HepG2 (cell line): ENCODE data around the gene C14orf93. TPM values are rescaled to one million over a fixed set of nuclear protein-coding genes. Genes with fewer than 3 reads are reported as not detected.

ENCODE experiments used
- AHR ChIP-seq: IDR thresholded peaks from 2 replicates; pipeline ENCODE4 v1.6.1; 2018; ENCODE audit warnings: missing genetic modification reagents, missing compliant biosample characterization
- DMAP1 ChIP-seq: IDR thresholded peaks from 2 replicates; pipeline ENCODE4 v1.6.1; 2016
- EZH2 ChIP-seq: conservative IDR thresholded peaks from 2 replicates; pipeline ENCODE4 v1.6.1; 2012; ENCODE audit warnings: mild to moderate bottlenecking, low read depth, low read length, moderate library complexity
- FOSL2 ChIP-seq: sonication (generic); formaldehyde crosslinking; IDR thresholded peaks from 2 replicates; pipeline ENCODE4 v1.4.0; 2020; ENCODE audit warnings: missing genetic modification reagents
- HNF4G ChIP-seq, 2 experiments: sonication (generic) in 1 of 2; formaldehyde crosslinking in 1 of 2; IDR thresholded peaks; 2 replicates each; pipeline versions ENCODE4 v1.4.0 to v1.6.1; 2011 to 2020; ENCODE audit warnings: borderline replicate concordance in 2 of 2, low read depth in 2 of 2, mild to moderate bottlenecking in 2 of 2, low read length in 1 of 2, missing genetic modification reagents in 1 of 2, moderate library complexity in 1 of 2
- KAT7 ChIP-seq: IDR thresholded peaks from 2 replicates; pipeline ENCODE4 v1.6.1; 2018; ENCODE audit warnings: borderline replicate concordance, missing compliant biosample characterization
- NCOA5 ChIP-seq: sonication (generic); formaldehyde crosslinking; IDR thresholded peaks from 2 replicates; pipeline ENCODE4 v1.4.0; 2020; ENCODE audit warnings: missing genetic modification reagents
- SUZ12 ChIP-seq: fragments of 150-350 bp; IDR thresholded peaks from 2 replicates; pipeline ENCODE4 v1.6.1; 2014; ENCODE audit warnings: low read depth, low read length
- TAF15 ChIP-seq: fragments of 200-400 bp; formaldehyde crosslinking; IDR thresholded peaks from one replicate; pipeline ENCODE4 v1.6.1; 2018; ENCODE audit warnings: mild to moderate bottlenecking, low read depth, low read length; ENCODE audit not compliant: poor library complexity, severe bottlenecking
- ZBTB7B ChIP-seq: sonication (generic); formaldehyde crosslinking; IDR thresholded peaks from 2 replicates; pipeline ENCODE4 v1.4.0; 2020; ENCODE audit warnings: missing genetic modification reagents
- ZNF317 ChIP-seq: sonication (generic); formaldehyde crosslinking; IDR thresholded peaks from 2 replicates; pipeline ENCODE4 v1.5.0; 2020; ENCODE audit warnings: mild to moderate bottlenecking, missing genetic modification reagents
- ZNF33A ChIP-seq: sonication (generic); formaldehyde crosslinking; IDR thresholded peaks from 2 replicates; pipeline ENCODE4 v1.5.1; 2020; ENCODE audit warnings: missing genetic modification reagents, mild to moderate bottlenecking, moderate library complexity, borderline replicate concordance
- ZNF501 ChIP-seq: sonication (generic); formaldehyde crosslinking; IDR thresholded peaks from 2 replicates; pipeline ENCODE4 v1.5.1; 2020; ENCODE audit warnings: mild to moderate bottlenecking, moderate library complexity, missing genetic modification reagents
- ZNF615 ChIP-seq: sonication (generic); formaldehyde crosslinking; IDR thresholded peaks from 2 replicates; pipeline ENCODE4 v1.5.0; 2020; ENCODE audit warnings: mild to moderate bottlenecking, missing genetic modification reagents, borderline replicate concordance
- ZNF816 ChIP-seq: sonication (generic); formaldehyde crosslinking; IDR thresholded peaks from 2 replicates; pipeline ENCODE4 v1.8.0; 2022; ENCODE audit warnings: missing genetic modification reagents, mild to moderate bottlenecking, borderline replicate concordance
- polyA plus RNA-seq, 8 experiments: library from polyadenylated mRNA; depleted of rRNA in 3 of 8; stranded (reverse) in 7 of 8; unstranded in 1 of 8; fragments of >200 nt; fragmentation: Illumina TruSeq in 4 of 8; extraction: Trizol in 4 of 8; gene quantifications; 2 replicates each; pipeline versions ENCODE4 v1.2.1 to v1.2.3, GENCODE V29; 2011 to 2016; ENCODE audit warnings: low read depth in 4 of 8, missing spikeins in 1 of 8, mixed read lengths in 1 of 8; ENCODE audit not compliant: insufficient read depth in 1 of 8
- total RNA-seq, 5 experiments: library from RNA; depleted of rRNA; stranded (reverse); fragments of >200 nt; fragmentation: Illumina TruSeq; extraction: Trizol; gene quantifications; 2 replicates each; pipeline ENCODE4 v1.2.3, GENCODE V29; 2016; ENCODE audit warnings: low read depth in 1 of 5
- TF ChIP-seq, protein P1 (sequence below): sonication (generic); formaldehyde crosslinking; IDR thresholded peaks from 2 replicates; pipeline ENCODE4; 2020; ENCODE audit warnings: missing genetic modification reagents, mild to moderate bottlenecking, borderline replicate concordance
- TF ChIP-seq, protein P2 (sequence below): sonication (generic); formaldehyde crosslinking; IDR thresholded peaks from 2 replicates; pipeline ENCODE4 v1.5.0; 2020; ENCODE audit warnings: mild to moderate bottlenecking, missing genetic modification reagents, borderline replicate concordance
- TF ChIP-seq, protein P3 (sequence below): IDR thresholded peaks from 2 replicates; pipeline ENCODE4 v1.6.1; 2016; ENCODE audit warnings: missing compliant biosample characterization, missing genetic modification reagents, borderline replicate concordance

Gene C14orf93
- total and polyA plus RNA-seq, 2 of the 13 experiments (the other 11 are each of a cell fraction or from before 2014, with no cell fraction given), result 11.4 to 22.5 TPM

DNA sequence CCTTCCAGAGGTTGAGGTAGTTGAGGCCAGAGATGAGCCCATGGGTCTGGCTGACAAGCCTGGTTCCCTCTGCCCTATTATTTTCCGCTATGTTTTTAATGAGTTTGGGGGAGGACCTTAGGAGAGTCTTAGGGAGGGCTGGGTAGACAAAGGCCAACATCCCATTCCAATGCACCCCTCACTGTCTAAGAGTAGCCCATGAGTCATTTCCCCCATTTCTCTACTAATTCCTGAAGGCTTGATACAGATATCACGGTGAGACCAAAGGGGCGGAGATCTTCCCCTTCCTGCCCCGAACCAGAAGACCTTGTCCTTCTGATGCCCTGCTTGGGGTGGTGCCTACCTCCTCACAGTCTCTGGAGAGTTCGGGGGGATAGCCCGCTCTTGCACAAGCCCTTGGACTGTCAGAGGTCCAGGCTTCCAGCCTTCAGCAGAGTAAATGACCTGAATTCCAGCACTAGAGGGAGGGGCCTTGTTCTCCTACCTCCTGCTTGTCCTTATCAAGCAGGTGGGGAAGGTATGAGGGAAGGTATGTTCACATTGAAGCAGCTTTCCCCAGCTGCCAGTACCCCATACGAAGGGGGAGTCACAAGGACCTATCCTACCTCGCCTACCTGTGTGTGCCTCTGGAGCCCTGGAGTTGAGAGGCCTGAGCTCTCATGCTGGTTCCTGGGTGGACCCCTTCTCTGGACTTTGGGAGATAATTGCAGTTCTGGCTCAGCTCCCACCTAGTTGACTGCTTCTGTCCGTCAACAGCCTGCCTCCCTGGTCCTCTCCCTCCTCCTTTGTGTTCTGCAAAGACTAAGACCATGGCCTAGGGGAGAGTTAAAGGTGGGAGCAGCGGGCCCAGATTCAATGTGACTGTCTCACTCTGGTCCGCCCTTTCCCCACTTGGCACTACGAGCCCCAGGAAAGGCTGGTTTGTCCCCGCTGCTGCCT, 35.7 kb upstream of the C14orf93 start (continued):
- TF ChIP-seq HNF4G (IDR thresholded peaks at IDR 0.05; ENCODE audit: borderline replicate concordance, low read depth, low read length) (no peak), HNF4G (CRISPR knock-in tag; IDR thresholded peaks at IDR 0.05; ENCODE audit: borderline replicate concordance, low read depth) (no peak), ZBTB7B (CRISPR knock-in tag) (no peak), KAT7 (no peak), ZNF816 (no peak), AHR (CRISPR knock-in tag) (no peak), NCOA5 (CRISPR knock-in tag) (no peak), TAF15 (no peak), ZNF33A (CRISPR knock-in tag) (no peak), ZNF615 (CRISPR knock-in tag) (no peak), DMAP1 (CRISPR knock-in tag) (no peak), ZNF501 (CRISPR knock-in tag) (0 out of 2 replicates have a peak, but pooled peaks have one; percentile 59), EZH2 (0 out of 2 replicates have a peak, but pooled peaks have one; percentile 30), SUZ12 (no peak), FOSL2 (CRISPR knock-in tag) (no peak), ZNF317 (CRISPR knock-in tag) (no peak)
- TF ChIP-seq, protein P1, sequence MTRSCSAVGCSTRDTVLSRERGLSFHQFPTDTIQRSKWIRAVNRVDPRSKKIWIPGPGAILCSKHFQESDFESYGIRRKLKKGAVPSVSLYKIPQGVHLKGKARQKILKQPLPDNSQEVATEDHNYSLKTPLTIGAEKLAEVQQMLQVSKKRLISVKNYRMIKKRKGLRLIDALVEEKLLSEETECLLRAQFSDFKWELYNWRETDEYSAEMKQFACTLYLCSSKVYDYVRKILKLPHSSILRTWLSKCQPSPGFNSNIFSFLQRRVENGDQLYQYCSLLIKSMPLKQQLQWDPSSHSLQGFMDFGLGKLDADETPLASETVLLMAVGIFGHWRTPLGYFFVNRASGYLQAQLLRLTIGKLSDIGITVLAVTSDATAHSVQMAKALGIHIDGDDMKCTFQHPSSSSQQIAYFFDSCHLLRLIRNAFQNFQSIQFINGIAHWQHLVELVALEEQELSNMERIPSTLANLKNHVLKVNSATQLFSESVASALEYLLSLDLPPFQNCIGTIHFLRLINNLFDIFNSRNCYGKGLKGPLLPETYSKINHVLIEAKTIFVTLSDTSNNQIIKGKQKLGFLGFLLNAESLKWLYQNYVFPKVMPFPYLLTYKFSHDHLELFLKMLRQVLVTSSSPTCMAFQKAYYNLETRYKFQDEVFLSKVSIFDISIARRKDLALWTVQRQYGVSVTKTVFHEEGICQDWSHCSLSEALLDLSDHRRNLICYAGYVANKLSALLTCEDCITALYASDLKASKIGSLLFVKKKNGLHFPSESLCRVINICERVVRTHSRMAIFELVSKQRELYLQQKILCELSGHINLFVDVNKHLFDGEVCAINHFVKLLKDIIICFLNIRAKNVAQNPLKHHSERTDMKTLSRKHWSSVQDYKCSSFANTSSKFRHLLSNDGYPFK (CRISPR knock-in tag), result 0 out of 2 replicates have a peak, but pooled peaks have one; percentile 30
- TF ChIP-seq, protein P2, sequence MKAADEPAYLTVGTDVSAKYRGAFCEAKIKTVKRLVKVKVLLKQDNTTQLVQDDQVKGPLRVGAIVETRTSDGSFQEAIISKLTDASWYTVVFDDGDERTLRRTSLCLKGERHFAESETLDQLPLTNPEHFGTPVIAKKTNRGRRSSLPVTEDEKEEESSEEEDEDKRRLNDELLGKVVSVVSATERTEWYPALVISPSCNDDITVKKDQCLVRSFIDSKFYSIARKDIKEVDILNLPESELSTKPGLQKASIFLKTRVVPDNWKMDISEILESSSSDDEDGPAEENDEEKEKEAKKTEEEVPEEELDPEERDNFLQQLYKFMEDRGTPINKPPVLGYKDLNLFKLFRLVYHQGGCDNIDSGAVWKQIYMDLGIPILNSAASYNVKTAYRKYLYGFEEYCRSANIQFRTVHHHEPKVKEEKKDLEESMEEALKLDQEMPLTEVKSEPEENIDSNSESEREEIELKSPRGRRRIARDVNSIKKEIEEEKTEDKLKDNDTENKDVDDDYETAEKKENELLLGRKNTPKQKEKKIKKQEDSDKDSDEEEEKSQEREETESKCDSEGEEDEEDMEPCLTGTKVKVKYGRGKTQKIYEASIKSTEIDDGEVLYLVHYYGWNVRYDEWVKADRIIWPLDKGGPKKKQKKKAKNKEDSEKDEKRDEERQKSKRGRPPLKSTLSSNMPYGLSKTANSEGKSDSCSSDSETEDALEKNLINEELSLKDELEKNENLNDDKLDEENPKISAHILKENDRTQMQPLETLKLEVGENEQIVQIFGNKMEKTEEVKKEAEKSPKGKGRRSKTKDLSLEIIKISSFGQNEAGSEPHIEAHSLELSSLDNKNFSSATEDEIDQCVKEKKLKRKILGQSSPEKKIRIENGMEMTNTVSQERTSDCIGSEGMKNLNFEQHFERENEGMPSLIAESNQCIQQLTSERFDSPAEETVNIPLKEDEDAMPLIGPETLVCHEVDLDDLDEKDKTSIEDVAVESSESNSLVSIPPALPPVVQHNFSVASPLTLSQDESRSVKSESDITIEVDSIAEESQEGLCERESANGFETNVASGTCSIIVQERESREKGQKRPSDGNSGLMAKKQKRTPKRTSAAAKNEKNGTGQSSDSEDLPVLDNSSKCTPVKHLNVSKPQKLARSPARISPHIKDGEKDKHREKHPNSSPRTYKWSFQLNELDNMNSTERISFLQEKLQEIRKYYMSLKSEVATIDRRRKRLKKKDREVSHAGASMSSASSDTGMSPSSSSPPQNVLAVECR (CRISPR knock-in tag), result peak; percentile 33; the same call in 1 of the 2 replicates
- TF ChIP-seq, protein P3, sequence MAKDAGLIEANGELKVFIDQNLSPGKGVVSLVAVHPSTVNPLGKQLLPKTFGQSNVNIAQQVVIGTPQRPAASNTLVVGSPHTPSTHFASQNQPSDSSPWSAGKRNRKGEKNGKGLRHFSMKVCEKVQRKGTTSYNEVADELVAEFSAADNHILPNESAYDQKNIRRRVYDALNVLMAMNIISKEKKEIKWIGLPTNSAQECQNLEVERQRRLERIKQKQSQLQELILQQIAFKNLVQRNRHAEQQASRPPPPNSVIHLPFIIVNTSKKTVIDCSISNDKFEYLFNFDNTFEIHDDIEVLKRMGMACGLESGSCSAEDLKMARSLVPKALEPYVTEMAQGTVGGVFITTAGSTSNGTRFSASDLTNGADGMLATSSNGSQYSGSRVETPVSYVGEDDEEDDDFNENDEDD (CRISPR knock-in tag), result no peak
